ENCODE results near the gene BABAM2. TPM values are rescaled to one million over a fixed set of nuclear protein-coding genes. Genes with fewer than 3 reads are reported as not detected.
"Not testable (repeated sequence)": the region's sequence is repeated elsewhere in the genome, so short reads cannot be mapped to it uniquely, and the experiment has no call there.

The BABAM2 gene
- polyA plus RNA-seq, 1 donor = 21.9 TPM

DNA sequence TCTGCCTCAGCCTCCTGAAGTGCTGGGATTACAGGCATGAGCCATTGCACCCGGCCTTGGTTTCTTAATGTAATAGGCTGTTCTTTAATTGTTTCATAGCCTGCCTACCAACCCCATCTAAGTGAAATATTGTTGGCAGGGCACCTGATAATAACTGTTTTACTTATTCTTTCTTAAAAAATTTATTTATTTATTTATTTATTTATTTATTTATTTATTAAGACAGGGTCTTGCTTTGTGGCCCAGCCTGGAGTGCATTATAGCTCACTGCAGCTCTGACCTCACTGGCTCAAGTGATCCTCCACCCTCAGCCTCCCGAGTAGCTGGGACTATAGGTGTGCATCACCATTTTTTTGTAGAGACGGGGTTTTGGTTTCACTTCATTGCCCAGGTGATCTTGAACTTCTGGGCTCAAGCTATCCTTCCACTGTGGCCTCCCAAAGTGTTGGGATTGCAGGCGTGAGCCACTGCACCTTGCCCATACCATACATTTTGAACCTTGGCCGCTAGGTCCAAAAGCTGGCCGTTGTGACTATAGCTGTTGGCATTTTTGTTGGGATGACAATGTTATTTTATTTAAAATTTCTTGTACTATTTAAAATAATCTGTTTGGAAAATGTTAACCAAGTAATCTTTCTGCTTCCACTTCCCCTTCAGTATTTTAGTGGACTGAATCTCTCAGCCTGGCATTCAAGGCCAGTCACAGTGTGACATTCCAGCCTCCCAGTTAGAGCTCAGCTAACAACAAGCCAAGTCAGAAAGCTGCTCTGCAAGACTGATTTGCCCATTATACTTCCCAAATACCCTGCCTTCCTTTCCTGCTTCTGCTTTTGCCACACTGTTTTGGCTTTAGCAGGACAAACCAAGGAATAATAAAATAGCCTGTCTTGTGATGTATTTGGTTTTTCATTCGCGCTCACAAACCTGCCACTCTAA lies 52.4 kb downstream of the BABAM2 start:
- DNase-seq (ENCODE audit: low read depth) = no peak

DNA sequence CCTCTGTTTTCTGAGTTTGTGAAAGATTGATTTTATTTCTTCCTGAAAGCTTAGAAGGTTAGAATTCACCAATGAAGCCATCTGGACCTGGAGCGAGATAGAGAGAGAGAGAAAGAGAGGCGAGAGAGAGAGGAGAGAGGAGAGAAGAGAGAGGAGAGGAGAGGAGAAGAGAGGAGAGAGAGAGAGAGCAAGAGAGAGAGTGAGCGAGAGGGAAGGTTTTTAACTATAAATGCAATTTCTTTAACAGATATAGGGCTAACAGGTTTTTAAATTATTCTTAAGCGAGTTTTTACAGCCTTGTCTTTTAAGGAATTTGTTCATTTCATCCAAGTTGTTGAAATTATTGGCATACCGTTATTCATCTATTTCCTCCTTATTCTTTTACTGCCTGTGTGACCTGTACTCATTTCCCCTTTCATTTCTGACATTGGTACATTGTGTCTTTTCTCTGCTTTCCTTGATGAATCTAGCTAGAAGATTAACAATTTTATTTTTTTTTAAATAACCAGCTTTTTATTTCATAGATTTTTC lies 56.1 kb downstream of the BABAM2 start:
- DNase-seq (ENCODE audit: low read depth) = no peak

DNA sequence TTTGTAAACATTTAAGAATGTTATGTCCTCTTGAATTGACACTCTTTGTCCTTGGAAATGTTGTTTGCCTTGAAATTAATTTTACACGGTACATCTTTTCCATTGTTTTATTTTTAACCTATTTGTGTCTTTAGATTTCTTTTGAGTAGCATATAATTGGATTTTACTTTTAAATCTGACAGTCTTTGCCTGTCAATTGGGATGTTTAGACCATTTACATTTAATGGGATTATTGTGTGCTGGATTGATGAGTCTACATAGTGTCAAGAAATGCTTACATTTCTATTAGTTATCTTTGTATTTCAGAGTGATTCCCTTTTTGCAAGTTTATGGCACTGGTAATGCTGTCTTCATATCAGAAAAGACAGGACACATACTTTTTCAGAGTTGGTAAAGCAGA lies 61.5 kb downstream of the BABAM2 start:
- DNase-seq (ENCODE audit: low read depth) = no peak

DNA sequence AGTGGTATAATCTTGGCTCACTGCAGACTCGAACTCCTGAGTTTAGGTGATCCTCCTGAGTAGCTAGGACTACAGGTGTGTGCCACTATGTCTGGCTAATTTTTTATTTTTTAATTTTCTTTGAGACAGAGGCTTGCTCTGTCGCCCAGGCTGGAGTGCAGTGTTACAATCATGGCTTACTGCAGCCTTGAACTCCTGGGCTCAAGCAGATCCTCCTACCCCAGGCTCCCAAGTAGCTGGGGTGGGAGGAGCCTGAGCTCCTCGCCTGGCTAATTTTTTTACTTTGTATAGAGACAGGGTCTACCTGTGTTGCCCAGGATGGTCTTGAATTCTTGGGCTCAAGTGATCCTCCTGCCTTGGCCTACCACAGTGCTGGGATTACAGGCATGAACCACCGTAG lies 62.5 kb downstream of the BABAM2 start:
- no peak for DNase-seq (ENCODE audit: low read depth)

DNA sequence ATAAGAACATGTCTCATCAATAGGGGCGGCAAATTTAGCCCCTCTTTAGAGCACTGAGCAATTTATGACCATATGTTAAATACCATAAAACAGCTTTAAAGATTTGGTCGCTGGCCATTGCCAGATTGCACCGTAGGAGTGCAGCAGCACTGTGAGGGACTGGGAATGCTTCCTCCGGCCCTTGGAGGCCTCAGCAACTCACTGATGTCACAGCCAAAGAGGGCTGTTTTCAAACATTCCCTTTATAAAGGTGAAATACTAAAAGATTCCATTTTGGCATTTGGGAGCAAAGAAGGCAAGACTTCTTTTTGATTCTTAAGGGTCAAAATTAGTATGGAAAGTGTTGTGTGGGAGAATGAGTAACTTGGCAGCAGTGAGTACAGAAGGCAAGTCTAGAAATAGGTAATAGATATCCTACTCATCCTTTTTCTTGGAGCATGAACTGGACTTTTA lies 63.7 kb downstream of the BABAM2 start:
- DNase-seq (ENCODE audit: low read depth) = no peak

DNA sequence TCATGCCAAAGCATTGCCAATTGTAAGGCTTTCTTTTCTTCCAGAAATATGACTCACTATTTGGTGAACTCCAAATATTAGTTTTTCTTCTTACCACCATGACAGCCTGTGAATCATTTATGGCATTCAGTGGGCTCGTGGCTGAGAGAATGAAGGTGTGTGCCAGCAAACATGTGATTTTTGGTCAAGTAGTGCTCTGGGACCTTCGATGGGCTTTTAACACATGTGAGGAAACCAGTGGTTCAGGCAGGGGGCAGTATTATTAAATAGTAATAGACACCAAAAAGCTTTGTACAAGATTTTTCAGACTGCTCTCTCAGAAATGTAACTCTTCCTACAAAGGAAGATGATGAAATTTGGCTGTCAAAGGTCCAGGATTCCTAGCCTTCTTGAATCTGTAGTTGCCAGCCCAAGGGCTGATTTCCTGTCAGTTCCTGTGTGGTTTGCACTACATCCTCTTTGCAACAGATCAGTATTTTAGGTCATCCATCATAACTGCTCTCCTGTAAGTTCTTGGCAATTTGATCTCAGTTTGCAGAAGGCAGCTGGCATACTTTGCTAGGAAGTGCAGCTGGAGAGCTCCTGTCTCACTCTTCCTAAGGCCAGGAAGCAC lies 64.3 kb downstream of the BABAM2 start:
- peak; percentile 76 for DNase-seq (ENCODE audit: low read depth)

DNA sequence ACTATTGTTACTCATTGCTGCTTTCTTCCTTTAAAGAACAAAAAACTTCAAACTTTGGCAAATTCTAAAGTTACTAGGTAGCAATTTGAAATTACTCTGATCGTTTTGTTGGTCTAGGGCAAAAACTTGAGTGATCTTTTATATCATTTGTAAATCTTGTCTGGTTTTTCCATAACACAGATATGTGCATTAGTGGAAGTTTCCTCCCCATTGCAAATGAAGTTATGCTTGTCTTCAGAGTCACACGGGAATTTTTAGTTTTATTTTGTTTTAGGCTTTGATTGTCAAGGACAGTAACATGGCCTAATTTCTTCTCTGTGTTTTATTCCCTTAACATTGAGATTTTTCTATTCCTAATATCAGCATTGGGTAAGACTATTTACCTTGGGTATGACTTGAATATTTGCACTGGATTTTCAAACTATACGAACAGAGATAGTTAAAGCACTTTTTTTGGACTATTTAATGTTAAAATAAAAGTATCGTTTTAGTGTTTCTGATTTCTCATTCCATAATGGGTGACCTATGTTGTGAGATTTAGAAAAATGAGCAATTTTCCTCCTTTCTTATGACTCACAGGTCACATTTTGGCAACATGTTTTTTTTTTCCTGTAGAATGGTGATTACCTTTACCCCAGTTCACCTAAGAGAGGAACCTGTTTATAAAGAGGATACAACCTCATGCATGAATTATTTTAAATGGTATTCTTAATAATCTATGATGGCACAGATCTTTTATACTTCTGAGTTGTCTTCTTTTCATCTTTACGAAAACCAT lies 65.0 kb downstream of the BABAM2 start:
- no peak for DNase-seq (ENCODE audit: low read depth)

DNA sequence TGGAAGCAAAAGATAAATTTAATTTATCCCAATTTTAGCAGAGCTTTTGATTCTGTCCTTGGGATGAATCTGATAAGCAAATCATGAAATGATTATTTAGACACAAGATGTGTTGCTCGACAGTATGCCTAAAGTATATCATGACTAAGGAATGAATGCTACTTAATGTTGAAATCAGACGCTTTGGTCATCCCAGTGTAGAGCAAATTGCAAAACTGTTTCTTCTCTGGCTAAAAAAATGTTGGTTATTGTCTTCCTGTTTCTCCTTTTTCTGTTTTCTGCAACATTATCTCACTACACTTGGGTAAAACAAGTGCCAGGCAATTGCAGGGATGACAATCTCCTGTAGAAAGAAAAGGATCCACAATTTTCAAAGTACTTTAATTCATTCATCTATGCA lies 66.4 kb downstream of the BABAM2 start:
- no peak for DNase-seq (ENCODE audit: low read depth)

DNA sequence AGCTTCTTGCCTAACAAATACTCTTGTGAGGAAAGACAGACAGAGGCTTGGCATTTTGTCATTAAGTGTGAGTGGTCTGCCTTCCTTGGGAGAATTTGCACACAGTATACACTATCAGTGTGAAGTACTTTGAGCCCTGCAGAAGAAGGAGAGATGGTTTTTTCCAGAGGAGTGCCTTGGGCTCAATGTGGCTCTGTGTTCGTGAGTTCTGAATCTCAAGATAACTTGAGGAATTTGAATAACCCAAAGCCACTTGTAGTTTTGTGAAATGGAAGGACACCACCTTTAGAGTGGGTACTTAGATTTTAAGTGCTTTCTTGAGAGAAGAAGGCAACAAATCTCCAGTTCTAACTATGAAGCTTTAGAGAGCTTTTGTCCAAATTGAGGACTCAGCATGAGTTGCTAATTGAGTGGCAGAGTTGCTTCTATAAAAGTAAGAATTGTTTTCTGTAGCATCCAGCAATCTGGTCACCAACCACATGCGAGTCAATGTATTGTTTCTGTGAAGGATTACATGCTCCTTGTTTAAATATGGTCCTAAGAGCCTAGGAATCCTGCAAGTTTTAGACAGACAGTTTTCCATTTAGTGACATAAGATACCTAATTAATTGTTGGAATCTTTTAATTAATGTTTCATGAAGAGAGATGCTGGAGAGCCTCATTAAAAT lies 68.3 kb downstream of the BABAM2 start:
- no peak for DNase-seq (ENCODE audit: low read depth)

DNA sequence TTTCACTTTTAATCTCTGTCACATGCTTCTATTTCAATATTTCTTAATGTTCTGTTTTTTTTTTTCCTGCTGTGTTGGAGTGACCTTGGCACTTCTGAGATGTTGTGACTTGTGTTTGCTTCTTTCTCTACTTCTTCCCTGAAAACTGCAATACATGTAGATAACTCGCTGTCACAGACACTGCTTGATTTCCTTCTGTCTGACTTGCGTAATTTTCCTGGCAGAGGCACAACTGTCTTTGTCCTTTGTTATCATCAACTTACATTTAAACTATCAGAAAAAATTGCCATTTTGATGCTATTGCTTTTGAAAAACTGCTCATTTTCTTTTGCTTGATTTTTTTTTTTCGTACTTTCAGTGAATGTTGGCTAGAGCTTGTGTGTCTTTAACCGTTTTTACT lies 69.0 kb downstream of the BABAM2 start:
- no peak for DNase-seq (ENCODE audit: low read depth)

DNA sequence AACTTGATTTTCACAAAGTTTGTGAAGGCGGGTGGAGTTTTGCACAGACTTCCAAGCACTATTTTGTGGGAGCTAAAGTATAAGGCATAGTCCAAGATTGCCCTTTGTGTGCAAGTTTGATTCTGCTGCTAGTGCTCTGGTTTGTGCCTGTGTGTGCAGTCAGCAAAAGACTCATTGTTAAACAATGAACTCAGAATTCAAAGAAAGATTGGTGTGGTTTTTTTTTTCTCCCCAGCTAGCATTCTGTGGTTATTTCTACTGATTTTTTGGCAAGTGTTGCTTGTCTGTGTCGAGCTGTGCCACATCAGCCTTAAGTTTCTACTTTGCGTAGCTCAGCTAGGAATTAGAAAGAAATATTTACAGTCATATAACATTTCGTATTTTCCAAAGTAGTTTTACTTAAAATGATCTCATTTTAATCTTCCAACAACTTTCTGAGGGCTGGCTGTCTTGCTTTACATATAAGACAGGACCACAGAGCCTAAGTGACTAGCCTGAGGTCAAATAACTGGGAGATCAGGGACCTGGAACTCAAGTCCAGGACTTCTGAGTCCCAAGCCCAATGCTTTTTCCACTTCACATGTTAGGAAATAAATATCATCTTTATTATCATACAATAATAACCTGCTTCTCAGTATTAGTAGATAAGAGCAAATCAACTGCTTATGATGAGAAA lies 69.8 kb downstream of the BABAM2 start:
- no peak for DNase-seq (ENCODE audit: low read depth)

DNA sequence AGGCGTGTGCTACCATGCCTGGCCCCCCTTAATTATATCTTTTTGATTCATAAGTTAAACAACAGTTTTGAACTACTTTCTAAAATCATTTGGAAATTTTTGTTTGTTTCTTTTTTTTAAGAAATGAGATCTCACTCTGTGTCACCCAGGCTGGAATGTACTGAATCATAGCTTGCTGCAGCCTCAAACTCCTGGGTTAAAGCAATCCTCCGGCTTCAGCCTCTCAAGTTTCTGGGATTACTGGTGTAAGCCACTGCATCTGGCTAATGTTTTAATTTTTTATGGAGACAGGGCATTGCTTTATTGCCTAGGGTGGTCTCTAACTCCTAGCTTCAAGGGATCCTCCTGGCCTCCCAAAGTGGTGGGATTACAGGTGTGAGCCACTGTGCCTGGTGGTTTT lies 71.5 kb downstream of the BABAM2 start:
- no peak for DNase-seq (ENCODE audit: low read depth)

DNA sequence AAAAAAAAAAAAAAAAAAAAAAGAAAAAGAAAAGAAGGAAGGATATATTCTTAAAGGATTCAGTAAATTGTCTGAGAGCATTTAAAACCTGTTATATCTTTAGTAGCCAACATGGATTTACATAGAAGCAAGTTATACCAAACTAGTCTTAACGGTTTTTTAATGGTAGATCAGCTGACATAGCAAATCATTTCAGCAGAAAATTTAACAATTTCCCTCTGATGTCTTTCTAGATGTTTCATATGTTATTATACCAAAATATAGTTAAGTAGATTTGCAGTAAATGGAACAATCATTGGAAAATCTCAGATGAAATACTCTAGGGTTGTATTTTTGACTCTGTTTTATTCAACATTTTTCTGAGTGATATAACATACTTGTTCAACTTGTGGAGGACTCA lies 72.9 kb downstream of the BABAM2 start:
- DNase-seq (ENCODE audit: low read depth) = no peak

DNA sequence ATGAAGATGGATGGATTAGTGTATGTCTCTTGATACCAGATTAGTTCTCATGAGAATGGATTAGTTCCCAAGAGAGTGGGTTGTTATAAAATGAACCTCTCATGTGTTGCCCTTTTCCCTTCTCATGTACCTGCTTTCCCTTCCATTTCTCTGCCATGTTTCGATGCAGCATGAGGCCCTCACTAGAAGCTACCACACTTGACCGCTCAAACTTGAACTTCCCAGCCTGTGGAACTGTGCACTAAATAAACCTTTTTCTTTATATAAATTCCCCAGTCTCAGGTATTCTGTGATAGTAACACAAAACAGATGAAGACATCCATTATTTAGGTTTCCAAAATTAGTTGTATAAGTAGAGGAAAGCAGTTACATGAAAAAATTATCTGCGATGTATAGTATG lies 73.5 kb downstream of the BABAM2 start:
- DNase-seq (ENCODE audit: low read depth) = no peak

DNA sequence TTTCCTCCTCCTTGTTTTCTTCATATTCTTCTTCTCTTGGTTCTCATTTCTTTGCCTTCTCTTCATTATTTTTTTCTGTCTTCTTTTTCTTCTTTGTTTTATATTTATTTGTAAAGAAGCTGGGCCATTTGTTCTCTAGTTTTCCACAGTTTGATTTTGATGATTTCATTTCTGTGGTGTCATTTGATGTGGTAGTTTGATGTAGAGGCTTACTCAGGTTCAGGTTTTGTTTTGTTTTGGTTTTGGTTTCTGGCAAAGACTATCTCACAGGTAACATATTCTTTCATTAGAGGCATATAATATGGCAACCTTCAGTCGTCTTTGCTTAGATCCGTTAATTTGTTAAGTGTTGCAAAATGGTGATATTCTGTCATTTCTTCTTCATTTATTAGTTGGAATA lies 75.3 kb downstream of the BABAM2 start:
- DNase-seq (ENCODE audit: low read depth) = no peak

DNA sequence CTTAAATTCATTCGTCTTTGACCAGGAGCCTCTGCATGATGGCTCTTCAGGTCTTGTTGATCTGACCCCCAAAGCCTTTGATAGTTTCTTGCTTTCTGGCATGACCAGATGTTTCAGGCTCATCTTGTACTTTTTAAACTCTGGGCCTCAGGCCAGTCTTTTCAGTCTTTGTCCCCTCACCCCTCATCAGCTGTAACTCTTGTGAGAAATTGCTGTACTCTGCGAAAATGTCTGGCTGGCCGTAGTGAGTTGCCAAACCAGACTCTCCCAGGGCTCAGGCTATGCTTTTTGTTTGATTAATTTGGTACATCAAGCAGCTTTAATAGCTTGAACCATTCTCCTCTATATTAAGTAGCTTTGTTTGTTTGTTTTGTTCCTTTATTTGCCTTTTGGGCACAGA lies 75.9 kb downstream of the BABAM2 start:
- no peak for DNase-seq (ENCODE audit: low read depth)

DNA sequence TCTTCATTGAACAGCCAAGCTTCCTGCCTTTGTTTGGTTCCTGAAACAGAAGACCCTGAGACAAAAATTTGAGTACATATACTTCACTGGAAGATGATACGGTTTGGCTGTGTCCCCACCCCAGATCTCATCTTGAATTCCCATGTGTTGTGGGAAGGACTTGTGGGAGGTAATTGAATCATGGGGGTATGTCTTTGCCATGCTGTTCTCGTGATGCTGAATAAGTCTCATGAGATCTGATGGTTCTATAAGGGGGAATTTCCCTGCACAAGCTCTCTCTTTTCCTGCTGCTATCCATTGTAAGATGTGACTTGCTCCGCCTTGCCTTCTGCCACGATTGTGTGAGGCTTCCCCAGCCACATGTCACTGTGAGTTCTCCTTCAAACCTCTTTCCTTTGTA lies 76.5 kb downstream of the BABAM2 start:
- no peak for DNase-seq (ENCODE audit: low read depth)

DNA sequence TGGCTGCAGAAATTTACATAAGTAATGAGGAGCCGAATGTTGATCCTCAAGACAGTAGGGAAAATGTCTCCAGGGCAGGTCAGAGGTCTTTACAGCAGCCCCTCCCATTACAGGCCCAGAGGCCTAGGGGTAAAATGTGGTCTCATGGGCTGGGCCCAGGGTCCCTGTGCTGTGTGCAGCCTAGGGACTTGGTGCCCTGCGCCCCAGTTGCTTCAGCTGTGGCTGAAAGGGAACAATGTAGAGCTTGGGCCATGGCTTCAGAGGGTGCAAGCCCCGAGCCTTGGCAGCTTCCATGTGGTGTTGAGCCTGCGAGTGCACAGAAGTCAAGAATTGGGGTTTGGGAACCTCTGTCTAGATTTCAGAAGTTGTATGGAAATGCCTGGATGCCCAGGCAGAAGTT lies 77.5 kb downstream of the BABAM2 start:
- DNase-seq (ENCODE audit: low read depth) = not testable (repeated sequence)

DNA sequence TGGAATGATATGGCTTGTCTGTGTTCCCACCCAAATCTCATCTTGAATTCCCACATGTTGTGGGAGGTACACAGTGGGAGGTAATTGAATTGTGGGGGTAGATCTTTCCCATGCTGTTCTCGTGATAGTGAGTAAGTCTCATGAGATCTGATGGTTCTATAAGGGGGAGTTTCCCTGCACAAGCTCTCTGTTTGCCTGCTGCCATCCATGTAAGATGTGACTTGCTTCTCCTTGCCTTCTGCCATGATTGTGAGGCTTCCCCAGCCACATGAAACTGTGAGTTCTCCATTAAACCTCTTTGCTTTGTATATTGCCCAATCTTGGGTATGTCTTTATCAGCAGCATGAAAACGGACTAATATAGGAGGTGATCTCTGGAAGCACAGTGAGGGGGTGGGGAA lies 78.4 kb downstream of the BABAM2 start:
- not testable (repeated sequence) for DNase-seq (ENCODE audit: low read depth)

DNA sequence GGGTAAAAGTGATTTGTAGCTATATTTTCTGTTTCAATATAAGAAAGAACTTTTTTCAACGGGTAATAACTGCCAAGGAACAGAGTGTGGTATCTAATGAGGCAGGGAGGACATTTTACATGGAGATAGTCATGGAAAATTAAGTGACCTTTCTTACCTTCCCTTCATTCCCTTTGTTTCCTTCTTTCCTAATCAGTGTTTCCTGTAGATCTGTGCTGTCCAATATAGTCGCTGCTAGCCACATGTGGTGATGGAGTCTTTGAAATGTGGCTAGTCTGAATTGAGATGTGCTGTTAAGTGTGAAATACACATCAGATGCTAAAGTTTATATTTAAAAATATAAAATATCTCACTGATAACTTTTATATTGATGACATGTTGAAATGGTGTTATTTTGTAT lies 81.8 kb downstream of the BABAM2 start:
- no peak for DNase-seq (ENCODE audit: low read depth)

DNA sequence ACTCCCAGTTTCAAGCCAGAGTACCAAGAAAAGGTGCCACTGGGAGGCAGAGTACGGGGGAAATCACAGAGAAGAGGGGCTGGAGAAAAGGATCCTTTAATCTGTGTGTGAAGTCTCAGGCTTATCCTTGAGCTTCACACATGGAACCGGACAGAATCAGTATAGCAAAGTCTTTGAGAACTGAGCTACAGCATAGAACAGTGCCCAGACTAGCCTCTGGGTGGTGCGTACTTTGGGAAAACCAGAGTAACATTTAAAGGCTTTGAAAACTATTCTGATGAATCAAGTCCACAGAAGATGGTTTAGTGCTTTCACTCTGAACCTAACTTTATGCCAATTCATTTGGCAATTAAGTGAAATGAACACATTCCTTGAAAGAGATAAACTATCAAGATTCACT lies 83.1 kb downstream of the BABAM2 start:
- no peak for DNase-seq (ENCODE audit: low read depth)
